ENCODE measurements around the gene PROM2.

- TF ChIP-seq CTCF (IDR thresholded peaks at IDR 0.05) (no peak), POLR2A (IDR thresholded peaks at IDR 0.05) (no peak)
These were observed 13.6 kb downstream of the PROM2 start for GRCh38 chr2:95287806-95288205.

Measured in uterus (tissue), 2 donors.